GM12891 (cell line): ENCODE data around the gene TMEM91.

Experiments used
- PAX5 ChIP-seq: IDR thresholded peaks from 2 replicates; pipeline ENCODE4 v1.6.1; 2011; ENCODE audit warnings: low read length, moderate library complexity, mild to moderate bottlenecking; ENCODE audit not compliant: insufficient read depth, severe bottlenecking
- POLR2A ChIP-seq: IDR thresholded peaks from 2 replicates; pipeline ENCODE4 v1.6.1; 2011; ENCODE audit warnings: low read depth, low read length, control low read depth
- POLR2AphosphoS5 ChIP-seq: IDR thresholded peaks from 2 replicates; pipeline ENCODE4 v1.6.1; 2011; ENCODE audit warnings: low read depth, low read length, control low read depth
- POU2F2 ChIP-seq: IDR thresholded peaks from 2 replicates; pipeline ENCODE4 v1.6.1; 2011; ENCODE audit warnings: low read depth, mild to moderate bottlenecking, control low read depth, low read length, moderate library complexity
- SPI1 ChIP-seq: IDR thresholded peaks from 2 replicates; pipeline ENCODE4 v1.6.1; 2011; ENCODE audit warnings: low read depth, low read length, control low read depth
- TAF1 ChIP-seq: IDR thresholded peaks from 2 replicates; pipeline ENCODE4 v1.6.1; 2011; ENCODE audit warnings: low read depth, low read length, control low read depth

GRCh38 chr19:41391618-41392017 lies 15.3 kb downstream of the TMEM91 start:
- no peak for TF ChIP-seq POLR2A
- TF ChIP-seq POLR2AphosphoS5: no peak
- TF ChIP-seq TAF1: no peak
- TF ChIP-seq PAX5: no peak
- no peak for TF ChIP-seq SPI1
- no peak for TF ChIP-seq POU2F2
